ENCODE data around the gene DBN1. TPM values are rescaled to one million over a fixed set of nuclear protein-coding genes. Genes with fewer than 3 reads are reported as not detected.

DBN1 gene
- total and polyA plus RNA-seq, 9 of the 15 experiments (the other 6 are each of a cell fraction or from before 2014, with no cell fraction given), result 0.25 to 87.2 (median 27.9) TPM

- TF ChIP-seq ZNF197 (CRISPR knock-in tag; IDR thresholded peaks at IDR 0.05; ENCODE audit: low read depth), result peak; percentile 74; the same call in 1 of the 2 replicates
- no peak for TF ChIP-seq ZNF445 (CRISPR knock-in tag; IDR thresholded peaks at IDR 0.05; ENCODE audit: low read depth)
- TF ChIP-seq ARID3B (CRISPR knock-in tag; IDR thresholded peaks at IDR 0.05; ENCODE audit: borderline replicate concordance), result no peak
- TF ChIP-seq ERF (CRISPR knock-in tag; IDR thresholded peaks at IDR 0.05), result peak; percentile 91
- no peak for TF ChIP-seq NR1H2 (CRISPR knock-in tag; IDR thresholded peaks at IDR 0.05)
- TF ChIP-seq POLR3A (IDR thresholded peaks at IDR 0.05; ENCODE audit: borderline replicate concordance, extremely low read depth, insufficient read depth, insufficient read length), result no peak
- no peak for TF ChIP-seq RFX1 (IDR thresholded peaks at IDR 0.05)
- peak; percentile 23; the same call in 1 of the 2 replicates for TF ChIP-seq GABPB1 (CRISPR knock-in tag; IDR thresholded peaks at IDR 0.05)
- TF ChIP-seq NR2F6 (CRISPR knock-in tag; IDR thresholded peaks at IDR 0.05), result no peak
- no peak for TF ChIP-seq PCBP2 (IDR thresholded peaks at IDR 0.05; ENCODE audit: low read depth, low read length, poor library complexity, severe bottlenecking)
- TF ChIP-seq ZNF780A (CRISPR knock-in tag; IDR thresholded peaks at IDR 0.05), result no peak; the same call in 1 of the 2 replicates
- no peak for TF ChIP-seq RBM39 (optimal IDR thresholded peaks at IDR 0.05; ENCODE audit: low read depth, low read length)
- TF ChIP-seq BACH1 (tag; IDR thresholded peaks at IDR 0.05), result no peak
- TF ChIP-seq ZBED1 (IDR thresholded peaks at IDR 0.05), result no peak
- TF ChIP-seq MEF2D (tag; conservative IDR thresholded peaks at IDR 0.05; ENCODE audit: low read depth), result no peak
- TF ChIP-seq FOXA1 (IDR thresholded peaks at IDR 0.05; ENCODE audit: borderline replicate concordance), result no peak
- TF ChIP-seq ZNF24 (IDR thresholded peaks at IDR 0.05), result no peak
- peak; percentile 73 for TF ChIP-seq GMEB1 (CRISPR knock-in tag; IDR thresholded peaks at IDR 0.05)
- no peak for TF ChIP-seq STAT5B (CRISPR knock-in tag; IDR thresholded peaks at IDR 0.05)
- peak; percentile 76 for TF ChIP-seq SMAD4 (CRISPR knock-in tag; conservative IDR thresholded peaks at IDR 0.05)
- TF ChIP-seq MNT (conservative IDR thresholded peaks at IDR 0.05), result no peak
- TF ChIP-seq E4F1 (CRISPR knock-in tag; IDR thresholded peaks at IDR 0.05; ENCODE audit: borderline replicate concordance), result peak; percentile 34; the same call in 1 of the 2 replicates
Measured at GRCh38 chr5:177446200-177447065, 27.0 kb downstream of the DBN1 start, which contains the start of gene PRR7 (continued).

Data from K562 (cell line).